HL-60 (cell line): ENCODE measurements around the gene NEU2.

ENCODE experiments used
- CTCF ChIP-seq: IDR thresholded peaks from one replicate; pipeline ENCODE4 v1.5.1; 2011; ENCODE audit warnings: low read length, control low read depth, inconsistent platforms; ENCODE audit not compliant: insufficient read depth
- POLR2AphosphoS5 ChIP-seq: IDR thresholded peaks from 2 replicates; pipeline ENCODE4 v1.6.1; 2012; ENCODE audit warnings: low read depth
- REST ChIP-seq: IDR thresholded peaks from 2 replicates; pipeline ENCODE4 v1.6.1; 2012; ENCODE audit warnings: low read depth; ENCODE audit not compliant: insufficient replicate concordance
- SPI1 ChIP-seq: IDR thresholded peaks from 2 replicates; pipeline ENCODE4 v1.6.1; 2012; ENCODE audit warnings: low read depth, mild to moderate bottlenecking, borderline replicate concordance

GRCh38 chr2:232993231-232993821 is 39.1 kb upstream of the NEU2 start:
- TF ChIP-seq CTCF (no peak), POLR2AphosphoS5 (no peak), REST (no peak), SPI1 (no peak)
